HG02588 (cell line): ENCODE results near the gene RAF1.
"Not testable (repeated sequence)": the region's sequence is repeated elsewhere in the genome, so short reads cannot be mapped to it uniquely, and the experiment has no call there.

Source experiments
- ATAC-seq: cut with Tn5 transposase; IDR thresholded peaks from one replicate; pipeline ENCODE4 v1.9.1; 2021; ENCODE audit warnings: mild to moderate bottlenecking, moderate library complexity; ENCODE audit not compliant: unreplicated experiment

Gene RAF1

DNA sequence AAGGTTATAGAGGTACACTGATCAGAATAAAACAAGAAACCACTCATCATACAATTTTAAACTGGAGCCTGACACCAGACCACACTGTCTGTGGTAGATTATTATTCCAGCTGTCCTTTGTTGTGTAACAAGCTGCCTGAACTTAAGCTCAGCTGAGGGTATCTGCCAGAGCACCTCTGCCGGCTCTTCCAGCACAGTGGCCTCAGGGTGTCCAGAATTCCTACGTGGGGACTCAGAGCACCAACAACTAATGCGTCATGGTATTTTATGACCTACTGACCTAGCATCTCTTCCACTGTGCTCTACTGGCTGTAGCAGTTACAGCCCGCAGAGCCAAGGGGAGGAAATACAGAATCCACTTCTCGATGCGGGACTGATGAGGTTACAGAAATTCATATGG, 15.6 kb upstream of the RAF1 start:
- no peak for ATAC-seq

DNA sequence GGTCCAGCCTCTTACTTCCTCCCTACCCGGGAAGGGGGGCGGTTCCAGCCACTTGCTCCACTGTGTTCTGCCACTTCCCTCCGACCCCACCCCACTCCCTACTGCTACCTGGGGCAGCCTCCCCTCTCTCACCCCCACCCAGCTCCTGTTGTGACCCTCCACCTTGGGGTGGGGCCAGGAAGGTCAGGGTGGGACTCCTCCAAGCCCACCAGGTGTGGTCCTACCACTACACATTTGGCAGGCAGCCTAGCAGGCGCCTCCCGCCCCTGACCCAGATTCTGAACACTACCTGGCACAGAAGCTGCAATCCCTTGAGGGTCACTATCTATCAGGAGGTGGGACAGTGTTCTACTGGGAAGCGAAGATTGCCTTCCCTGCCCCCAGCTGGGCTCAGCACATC, 13.7 kb upstream of the RAF1 start:
- no peak for ATAC-seq

DNA sequence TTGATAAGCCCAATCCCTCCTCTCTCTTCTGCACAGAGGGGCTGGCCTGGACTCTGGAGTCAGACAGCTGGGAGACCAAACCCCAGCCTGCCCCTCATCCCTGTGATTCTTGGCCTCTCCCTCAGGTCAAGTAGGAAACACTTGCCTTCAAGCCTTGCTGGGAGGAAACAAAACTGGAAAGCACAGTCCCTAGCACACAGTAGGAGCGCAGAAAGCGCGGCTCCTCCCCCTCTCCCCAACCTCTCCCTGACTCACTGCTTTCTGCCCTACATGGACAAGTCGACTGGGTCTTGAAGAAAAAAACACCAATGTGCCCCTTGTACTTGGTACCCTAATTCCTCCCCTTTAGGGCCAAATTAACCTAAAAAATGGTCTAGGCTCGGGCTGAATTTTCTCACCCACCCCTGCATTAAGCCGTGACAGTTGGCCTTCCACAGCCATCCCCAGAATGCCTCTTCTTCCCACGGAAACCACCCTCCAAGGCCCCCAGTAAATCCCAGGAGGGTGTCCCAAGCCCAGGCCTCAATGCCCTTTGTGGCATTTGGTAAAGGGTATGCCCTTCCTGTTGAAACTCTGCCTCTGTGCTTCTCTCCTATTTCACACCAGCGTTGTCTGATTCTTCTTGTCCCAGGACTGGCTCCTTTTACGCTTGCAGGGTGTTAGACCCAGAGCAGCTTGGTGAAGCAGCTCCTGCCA, 11.3 kb upstream of the RAF1 start:
- ATAC-seq, result no peak

DNA sequence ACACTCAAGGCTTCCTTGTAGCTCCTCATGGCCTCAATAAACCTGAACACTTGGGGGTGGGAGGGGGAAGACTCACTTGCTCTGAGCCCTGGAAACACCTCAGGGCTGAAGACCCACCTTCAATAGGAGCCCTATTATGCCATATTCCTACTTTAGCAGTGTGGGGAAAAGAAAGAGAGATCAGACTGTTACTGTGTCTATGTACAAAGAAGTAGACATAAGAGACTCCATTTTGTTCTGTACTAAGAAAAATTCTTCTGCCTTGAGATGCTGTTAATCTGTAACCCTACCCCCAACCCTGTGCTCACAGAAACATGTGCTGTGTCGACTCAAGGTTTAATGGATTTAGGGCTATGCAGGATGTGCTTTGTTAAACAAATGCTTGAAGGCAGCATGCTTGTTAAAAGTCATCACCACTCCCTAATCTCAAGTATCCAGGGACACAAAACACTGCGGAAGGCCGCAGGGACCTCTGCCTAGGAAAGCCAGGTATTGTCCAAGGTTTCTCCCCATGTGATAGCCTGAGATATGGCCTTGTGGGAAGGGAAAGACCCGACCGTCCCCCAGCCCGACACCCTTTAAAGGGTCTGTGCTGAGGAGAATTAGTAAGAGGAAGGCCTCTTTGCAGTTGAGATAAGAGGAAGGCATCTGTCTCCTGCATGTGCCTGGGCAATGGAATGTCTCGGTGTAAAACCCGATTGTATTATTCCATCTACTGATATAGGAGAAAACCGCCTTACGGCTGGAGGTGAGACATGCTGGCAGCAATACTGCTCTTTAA, 10.2 kb upstream of the RAF1 start:
- not testable (repeated sequence) for ATAC-seq

DNA sequence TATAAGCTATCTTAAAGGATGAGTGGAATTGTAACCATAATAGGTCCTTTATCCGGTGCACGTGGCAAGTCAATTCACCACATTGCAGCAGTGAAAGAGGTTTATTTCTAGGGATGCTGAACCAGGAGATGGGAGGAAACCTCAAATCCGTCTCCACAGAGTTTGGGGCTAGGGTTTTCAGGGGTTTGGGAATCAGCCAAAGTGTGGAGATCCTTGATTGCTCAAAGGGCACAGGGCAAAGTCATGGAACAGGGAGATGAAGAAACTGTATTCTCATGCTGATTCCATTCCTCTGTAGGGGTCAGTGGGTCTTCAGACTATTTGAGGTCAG, 7.2 kb upstream of the RAF1 start:
- ATAC-seq, result no peak

DNA sequence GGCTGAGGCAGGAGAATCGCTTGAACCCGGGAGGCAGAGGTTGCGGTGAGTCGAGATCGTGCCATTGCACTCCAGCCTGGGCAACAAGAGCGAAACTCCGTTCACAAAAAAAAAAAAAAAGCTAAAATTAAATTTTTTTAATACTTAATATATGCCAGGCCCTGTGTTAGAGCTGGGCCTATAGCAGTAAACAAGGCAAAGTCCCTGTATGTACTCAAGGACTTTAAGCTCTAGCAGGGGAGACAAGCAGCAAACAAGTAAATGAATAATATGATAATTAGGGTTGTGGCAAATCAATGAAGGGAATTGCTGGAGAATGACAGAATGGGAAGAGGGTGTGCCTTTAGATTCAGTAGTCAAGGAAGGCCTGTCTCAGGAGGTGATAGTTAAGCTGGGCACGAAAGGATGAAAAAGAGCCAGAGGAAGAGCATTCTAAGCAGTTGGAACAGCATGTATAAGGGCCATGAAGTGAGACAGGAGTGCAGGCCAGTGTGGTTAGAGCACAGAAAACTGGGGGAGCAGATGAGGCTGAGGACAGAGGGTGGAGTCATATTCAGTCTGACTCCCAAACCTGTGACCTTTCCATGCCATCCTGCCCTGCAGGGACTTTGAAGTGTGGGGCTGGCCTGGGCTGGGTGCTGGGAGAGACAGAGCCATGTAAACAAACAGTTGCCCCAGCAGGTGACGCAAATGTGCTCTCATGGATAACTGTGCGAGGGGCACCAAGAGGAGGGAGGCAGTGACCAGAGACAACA, 6.6 kb upstream of the RAF1 start:
- ATAC-seq, result no peak

DNA sequence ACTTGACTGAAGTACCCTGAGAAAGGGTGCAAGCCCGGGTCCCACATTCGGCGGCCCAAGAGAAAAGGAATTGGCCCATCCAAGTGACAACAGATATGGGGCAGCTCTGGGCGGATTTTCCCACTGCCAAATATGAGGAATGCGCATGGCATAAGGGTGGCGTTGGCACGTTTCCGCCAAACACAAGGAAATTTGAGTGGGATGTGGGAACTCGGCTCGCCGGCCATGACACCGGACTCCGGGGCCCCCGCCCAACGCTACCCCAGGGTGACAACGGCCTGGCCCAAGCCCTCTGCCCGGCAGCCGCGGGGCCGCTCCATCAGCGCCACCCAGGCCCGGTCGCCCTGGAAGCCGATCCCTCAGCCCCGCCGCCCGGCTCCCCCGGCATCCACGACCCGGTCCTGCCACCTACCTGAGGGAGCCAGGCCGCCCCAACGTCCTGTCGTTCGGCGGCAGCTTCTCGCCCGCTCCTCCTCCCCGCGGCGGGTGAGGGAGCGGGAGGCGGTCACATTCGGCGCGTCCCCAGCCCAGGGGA, 449 bp downstream of the RAF1 start:
- ATAC-seq, result peak; percentile 39

DNA sequence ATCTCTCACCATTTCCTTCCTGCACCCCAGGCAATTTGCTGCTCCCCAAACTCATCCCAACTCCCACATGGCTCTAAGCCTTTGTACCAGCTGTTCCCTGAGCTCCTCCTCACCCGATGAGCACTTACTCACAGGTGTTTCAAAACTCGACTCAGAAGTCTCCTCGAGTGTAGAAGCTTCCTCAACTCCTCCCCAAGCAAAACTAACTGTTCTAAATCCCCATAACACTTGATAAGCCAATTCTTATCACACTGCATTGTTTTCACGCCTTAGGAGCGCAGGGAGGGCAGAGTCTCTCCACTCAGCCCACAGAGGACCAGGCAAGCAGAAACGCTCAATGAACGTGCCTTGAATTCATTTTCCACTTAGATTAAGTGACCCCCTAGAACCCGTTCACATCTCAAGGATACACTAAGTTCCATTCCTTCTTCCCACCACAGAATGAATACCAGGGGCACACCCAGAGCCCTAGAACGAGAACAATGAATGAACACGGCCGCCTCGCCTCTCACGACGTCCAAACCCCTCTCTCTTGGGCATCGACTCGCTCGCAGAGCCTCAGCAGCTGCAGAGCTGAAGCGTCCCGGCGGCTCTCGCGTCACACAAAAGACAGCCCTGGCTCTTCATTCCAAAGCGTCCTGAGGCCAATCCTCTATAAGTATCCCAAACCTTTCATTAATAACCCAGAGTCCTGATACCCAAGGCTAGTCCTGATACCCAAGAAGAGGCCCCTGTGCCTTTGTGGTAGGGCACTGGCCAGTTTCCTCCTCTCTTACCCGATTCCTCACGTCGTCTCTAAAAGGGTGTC, 1.1 kb downstream of the RAF1 start:
- ATAC-seq, result no peak

DNA sequence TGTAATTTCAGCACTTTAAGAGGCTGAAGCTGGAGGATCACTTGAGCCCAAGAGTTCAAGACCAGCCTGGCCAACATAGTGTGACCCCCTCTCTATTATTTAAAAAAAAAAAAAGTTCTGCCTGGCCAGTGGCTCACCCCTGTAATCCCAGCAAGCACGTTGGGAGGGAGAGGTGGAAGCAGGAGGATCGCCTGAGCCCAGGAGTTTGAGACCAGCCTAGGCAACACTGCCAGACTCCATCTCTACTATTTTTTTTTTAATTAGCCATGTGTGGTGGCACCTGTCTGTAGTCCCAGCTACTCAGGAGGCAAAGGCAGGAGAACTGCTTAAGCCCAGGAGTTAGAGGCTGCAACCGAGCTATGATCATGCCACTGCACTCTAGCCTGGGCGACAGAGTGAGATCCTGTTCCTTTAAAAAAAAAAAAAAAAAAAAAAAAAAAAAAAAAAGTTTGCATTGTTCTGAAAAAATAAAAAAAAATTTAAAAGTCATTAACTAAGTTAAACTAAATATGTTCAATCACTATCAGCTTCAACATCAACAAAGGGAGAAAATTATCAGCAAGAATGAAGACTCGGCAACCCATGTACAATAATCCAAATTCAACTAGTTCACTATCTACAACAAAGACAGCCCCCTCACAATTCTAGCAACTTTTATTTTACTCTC, 1.9 kb downstream of the RAF1 start:
- ATAC-seq, result no peak

DNA sequence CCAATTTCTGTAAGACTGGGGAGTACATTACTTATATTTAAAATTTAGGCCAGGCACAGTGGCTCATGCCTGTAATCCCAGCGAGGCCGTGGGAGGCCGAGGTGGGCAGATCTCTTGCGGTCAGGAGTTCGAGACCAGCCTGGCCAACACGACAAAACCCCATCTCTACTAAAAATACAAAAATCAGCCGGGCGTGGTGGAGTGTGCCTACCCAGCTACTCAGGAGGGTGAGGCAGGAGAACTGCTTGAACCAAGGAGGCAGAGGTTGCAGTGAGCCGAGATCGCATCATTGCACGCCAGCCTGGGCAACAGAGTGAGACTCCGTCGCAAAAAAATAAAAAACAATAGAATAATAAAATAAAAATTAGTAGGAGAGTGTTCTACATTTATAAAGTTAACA, 2.5 kb downstream of the RAF1 start:
- not testable (repeated sequence) for ATAC-seq

DNA sequence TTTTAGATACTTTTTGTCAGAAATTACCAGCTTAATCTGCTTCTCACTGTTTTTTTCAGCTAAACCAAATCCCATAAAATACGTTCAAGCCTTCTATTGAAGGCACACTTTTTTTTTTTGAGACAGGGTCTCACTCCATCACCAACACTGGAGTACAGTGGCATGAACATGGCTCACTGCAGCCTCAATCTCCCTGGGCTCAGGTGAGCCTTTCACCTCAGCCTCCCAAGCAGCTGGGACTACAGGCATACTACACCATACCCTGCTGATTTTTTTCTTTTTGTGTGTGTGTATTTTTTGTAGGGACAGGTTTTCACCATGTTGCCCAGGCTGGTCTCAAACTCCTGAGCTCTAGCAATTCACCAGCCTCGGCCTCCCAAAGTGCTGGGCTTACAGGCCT, 3.7 kb downstream of the RAF1 start:
- ATAC-seq, result no peak

DNA sequence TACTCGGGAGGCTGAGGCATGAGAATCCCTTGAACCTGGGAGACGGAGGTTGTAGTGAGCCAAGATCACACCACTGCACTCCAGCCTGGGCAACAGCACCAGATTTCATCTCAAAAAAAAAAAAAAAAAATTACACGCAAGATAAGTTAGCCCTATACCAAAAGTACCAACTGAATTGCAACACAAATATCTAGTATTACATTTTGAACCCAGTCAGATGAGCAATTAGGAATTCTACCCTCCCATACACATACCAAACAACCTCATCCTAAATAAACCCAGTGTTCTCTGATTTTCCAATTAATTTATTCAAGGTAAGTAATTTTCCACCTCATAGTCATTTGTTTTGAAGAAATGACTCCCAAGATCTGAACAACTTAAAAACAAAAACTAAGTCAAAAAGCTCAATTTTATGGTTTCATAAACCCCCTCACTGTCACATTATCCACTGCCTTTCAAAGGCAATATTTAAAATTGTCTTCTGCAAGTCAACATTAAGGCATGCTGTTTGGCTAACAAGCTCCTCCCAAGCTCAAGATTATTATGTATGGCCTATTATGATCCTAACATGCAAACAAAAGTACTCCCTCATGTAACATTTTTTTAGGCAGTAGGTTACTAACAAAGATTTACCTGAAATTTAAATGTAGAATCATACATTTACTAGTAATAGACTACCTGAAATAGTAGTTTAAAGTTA, 4.5 kb downstream of the RAF1 start:
- no peak for ATAC-seq

DNA sequence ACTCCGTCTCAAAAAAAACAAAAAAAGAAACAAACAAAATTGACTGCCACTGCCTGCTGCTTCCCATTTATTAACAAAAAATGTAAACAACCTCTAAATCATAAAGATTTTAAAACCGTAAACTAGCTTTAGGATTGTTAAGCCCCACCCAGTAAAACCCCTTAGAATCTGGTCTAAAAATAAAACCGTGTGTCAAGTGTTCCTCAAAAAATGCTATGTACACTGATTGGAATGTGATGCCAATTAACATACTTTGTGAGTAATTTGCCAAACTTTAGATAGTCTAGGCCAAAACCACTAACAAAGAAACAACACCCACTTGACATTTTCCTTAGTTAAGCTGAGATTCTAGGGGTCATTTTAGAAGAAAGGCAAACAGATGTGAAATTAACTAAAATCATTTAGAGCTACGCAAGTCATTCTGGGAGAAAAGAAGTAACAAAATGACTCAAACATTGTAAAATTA, 5.3 kb downstream of the RAF1 start:
- no peak for ATAC-seq

DNA sequence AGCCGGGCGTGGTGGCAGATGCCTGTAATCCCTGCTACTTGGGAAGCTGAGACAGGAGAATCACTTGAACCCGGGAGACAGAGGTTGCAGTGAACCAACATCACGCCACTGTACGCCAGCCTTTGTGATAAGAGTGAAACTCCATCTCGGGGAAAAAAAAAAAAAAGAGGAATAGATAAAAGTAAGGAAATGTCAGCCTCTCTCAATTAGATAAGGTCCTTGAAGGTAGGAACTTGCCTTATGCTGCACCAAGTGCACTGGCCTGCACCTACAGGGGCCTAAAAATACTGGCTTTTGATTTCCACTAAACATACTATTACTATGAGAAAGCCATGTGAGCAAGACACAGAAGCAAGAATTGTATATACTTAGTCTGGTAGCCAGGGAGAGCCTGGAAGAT, 7.1 kb downstream of the RAF1 start:
- no peak for ATAC-seq

DNA sequence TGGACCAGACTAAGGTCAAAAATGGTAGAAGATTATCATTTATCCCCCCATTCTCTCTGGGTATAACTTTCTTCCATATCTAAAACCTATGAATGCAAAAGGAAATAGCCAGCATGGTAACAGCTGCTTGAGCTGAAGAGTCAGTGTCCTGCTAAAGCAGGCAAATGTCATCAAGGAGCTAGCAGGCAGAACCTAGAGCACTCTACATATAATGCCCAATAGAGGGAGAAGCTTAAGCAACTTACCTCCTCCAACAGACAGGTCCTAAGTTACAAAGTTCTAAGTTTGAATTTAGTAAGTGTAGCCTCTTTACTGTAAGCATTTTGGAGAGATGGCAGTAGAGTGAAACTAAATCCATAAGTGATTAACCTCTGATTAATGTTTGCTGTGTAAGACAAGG, 7.7 kb downstream of the RAF1 start:
- ATAC-seq, result no peak

DNA sequence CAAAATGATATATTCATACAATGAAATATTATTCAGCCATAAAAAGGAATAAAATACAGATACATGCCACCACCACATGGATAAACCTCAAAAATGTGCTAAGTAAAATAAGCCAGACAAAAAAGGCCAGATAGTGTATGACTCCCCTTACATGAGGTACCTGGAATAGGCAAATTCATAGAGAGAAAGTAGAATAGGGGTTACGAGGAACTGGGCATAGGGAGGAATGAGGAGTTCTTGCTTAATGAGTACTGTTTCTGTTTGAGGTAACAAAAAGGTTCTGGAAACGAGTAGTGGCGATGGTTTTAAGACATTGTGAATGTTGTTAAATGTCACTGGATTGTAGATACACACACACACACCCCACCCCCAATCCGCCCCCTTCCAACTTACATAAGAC, 8.2 kb downstream of the RAF1 start:
- no peak for ATAC-seq

DNA sequence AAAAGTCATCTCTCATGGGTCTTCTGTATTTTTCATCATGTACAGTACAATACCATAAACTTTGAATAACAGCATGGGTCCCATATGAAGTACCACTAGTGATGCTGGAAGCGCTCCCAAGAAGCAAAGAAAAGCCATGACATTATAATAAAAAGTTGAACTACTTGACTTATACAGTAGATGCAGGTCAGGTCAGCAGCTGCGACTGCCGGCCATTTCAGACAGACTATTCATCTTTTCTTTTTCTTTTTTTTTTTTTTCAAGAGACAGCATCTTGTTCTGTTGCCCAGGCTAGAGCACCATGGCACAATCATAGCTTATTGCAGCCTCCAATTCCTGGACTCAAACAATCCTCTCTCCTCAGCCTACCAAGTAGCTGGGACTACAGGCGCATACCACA, 10.2 kb downstream of the RAF1 start:
- ATAC-seq, result no peak

DNA sequence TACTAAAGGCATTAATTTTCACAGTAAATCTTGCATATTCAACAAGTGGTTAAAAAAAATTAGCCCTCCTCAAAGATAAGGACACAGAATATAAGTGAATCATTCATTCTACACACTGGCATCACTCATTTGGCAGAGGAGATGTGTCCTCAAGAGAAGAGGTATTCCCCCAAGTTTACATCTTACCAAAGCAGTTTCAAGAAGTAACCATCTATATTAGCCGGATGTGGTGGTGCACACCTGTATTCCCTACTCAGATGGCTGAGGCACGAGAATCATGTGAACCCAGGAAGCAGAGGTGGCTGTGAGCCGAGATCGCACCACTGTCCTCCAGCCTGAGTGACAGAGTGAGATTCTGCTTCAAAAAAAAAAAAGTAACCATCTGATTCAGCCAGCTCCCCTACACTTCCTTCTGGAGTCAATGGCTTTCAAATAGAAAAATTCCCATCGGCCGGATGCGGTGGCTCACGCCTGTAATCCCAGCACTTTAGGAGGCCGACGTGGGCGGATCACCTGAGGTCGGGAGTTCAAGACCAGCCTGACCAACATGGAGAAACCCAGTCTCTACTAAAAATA, 15.4 kb downstream of the RAF1 start:
- ATAC-seq, result peak; percentile 51

DNA sequence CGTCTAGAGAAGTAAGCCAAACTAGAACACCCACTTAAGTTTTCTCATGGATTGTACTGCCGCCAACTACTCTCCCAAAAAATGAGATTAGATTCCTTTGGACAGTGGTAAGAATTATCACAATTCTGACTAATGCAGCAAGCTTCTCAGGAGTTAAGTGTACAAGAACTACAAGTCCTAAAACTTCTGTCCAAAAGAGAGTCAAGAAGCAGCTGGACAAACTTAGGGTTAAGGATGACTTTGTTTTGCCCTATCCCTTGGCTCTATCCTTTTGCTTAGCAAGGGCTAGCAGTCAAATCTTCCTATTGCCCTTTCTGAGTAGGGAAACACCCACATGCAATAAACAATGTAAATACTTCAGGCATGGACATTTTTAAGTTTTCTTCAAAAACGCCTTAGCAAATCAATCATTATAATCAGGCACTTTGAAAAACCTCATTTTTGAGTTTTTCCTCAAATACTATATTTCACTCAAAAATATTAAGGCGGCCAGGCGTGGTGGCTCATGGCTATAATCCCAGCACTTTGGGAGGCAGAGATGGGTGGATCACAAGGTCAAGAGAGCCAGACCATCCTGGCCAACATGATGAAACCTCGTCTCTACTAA, 19.5 kb downstream of the RAF1 start:
- ATAC-seq, result no peak
